ENCODE data around the gene YY2.

DNA sequence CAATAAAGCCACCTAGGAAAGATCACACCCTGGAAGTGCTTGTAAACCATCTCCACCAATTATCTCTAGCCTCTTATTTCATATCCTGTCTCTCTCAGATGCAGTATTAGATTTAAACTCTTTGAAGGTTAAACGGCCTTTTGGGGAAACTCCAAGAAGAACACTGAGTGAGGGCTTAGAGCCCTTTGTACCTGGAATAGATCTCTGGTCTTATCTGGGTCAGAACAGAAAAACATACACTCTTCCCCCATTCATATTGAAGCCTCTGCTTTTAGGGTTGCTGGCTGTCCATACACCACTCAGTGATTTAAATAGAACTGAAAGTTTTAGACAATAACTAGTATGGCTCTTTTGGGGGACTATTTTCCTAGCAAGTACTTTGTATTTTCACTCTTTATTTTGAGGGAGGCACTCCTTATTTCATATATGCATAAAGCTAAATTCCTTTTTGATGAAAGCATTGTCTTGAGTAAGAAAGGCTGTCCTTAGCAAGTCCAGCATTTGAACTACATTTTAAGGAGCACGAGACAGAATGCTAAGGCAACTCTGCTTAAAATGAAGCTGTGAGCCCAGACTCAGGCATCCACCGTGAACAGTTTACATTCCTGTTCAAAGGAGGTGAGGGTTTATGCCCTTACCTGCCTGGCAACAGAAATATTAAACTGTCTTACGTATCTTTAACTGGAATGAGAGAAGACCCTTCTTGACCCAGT lies 17.4 kb downstream of the YY2 start:
- TF ChIP-seq EZH2phosphoT487 (conservative IDR thresholded peaks at IDR 0.05; ENCODE audit: low read length) = no peak
- TF ChIP-seq, protein P1, sequence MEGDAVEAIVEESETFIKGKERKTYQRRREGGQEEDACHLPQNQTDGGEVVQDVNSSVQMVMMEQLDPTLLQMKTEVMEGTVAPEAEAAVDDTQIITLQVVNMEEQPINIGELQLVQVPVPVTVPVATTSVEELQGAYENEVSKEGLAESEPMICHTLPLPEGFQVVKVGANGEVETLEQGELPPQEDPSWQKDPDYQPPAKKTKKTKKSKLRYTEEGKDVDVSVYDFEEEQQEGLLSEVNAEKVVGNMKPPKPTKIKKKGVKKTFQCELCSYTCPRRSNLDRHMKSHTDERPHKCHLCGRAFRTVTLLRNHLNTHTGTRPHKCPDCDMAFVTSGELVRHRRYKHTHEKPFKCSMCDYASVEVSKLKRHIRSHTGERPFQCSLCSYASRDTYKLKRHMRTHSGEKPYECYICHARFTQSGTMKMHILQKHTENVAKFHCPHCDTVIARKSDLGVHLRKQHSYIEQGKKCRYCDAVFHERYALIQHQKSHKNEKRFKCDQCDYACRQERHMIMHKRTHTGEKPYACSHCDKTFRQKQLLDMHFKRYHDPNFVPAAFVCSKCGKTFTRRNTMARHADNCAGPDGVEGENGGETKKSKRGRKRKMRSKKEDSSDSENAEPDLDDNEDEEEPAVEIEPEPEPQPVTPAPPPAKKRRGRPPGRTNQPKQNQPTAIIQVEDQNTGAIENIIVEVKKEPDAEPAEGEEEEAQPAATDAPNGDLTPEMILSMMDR (IDR thresholded peaks at IDR 0.05; ENCODE audit: insufficient read depth, low read length, poor library complexity, severe bottlenecking) = no peak
